Neuronal stem cell (in vitro differentiated cells): ENCODE data around the gene PWP1.
A peak's percentile ranks its signal among the peaks of the same experiment; 100 is the strongest.

Source experiments
- DNase-seq: peaks from one replicate; pipeline ENCODE4 v3.0.0-alpha.2; 2013; ENCODE audit warnings: low spot score
- H2AFZ ChIP-seq: one replicate; pipeline ENCODE4 v1.6.1; 2013; ENCODE audit warnings: mild to moderate bottlenecking, low read length, inconsistent platforms
- H2AK5ac ChIP-seq: 2 replicates; pipeline ENCODE4 v1.6.1; 2013; ENCODE audit warnings: low read depth, mild to moderate bottlenecking, inconsistent platforms, low read length, moderate library complexity, mixed read lengths
- H2BK120ac ChIP-seq: 2 replicates; pipeline ENCODE4 v1.6.1; 2013; ENCODE audit warnings: low read depth, mild to moderate bottlenecking, inconsistent platforms, low read length, moderate library complexity, mixed read lengths
- H2BK12ac ChIP-seq: one replicate; pipeline ENCODE4 v1.6.1; 2013; ENCODE audit warnings: low read length, inconsistent platforms
- H2BK15ac ChIP-seq: 2 replicates; pipeline ENCODE4 v1.6.1; 2013; ENCODE audit warnings: mild to moderate bottlenecking, low read length, inconsistent platforms, mixed read lengths
- H2BK5ac ChIP-seq: one replicate; pipeline ENCODE4 v1.6.1; 2013; ENCODE audit warnings: inconsistent platforms, mild to moderate bottlenecking, low read length, moderate library complexity
- H3K14ac ChIP-seq: one replicate; pipeline ENCODE4 v1.6.1; 2013; ENCODE audit warnings: low read length, inconsistent platforms
- H3K18ac ChIP-seq: 2 replicates; pipeline ENCODE4 v1.6.1; 2013; ENCODE audit warnings: low read length, inconsistent platforms
- H3K23ac ChIP-seq: 2 replicates; pipeline ENCODE4 v1.6.1; 2013; ENCODE audit warnings: low read depth, mild to moderate bottlenecking, mixed read lengths, low read length, inconsistent platforms; ENCODE audit not compliant: poor library complexity
- H3K27ac ChIP-seq: replicated peaks from 3 replicates; pipeline ENCODE4 v1.5.1; 2013; ENCODE audit warnings: low read length, inconsistent platforms
- H3K27me3 ChIP-seq, 3 experiments: 2 replicates each; pipeline ENCODE4 v1.6.1; 2013; ENCODE audit warnings: low read length in 3 of 3, mild to moderate bottlenecking in 2 of 3, inconsistent platforms in 1 of 3, low read depth in 1 of 3, mixed read lengths in 1 of 3, moderate library complexity in 1 of 3; ENCODE audit not compliant: control insufficient read depth in 3 of 3, insufficient read depth in 3 of 3
- H3K36me3 ChIP-seq, 2 donors: replicated peaks in 1 of 2; 2 replicates each; pipeline ENCODE4 v1.6.1; 2013; ENCODE audit warnings: low read length in 2 of 2; ENCODE audit not compliant: control insufficient read depth in 2 of 2, insufficient read depth in 2 of 2
- H3K4ac ChIP-seq: 2 replicates; pipeline ENCODE4 v1.6.1; 2013; ENCODE audit warnings: inconsistent platforms, mild to moderate bottlenecking, low read length, moderate library complexity
- H3K4me1 ChIP-seq, 2 donors: 1 replicate in 1 of 2; 2 replicates in 1 of 2; pipeline ENCODE4 v1.6.1; 2013; ENCODE audit warnings: low read length in 2 of 2, low read depth in 1 of 2; ENCODE audit not compliant: control insufficient read depth in 2 of 2, insufficient read depth in 1 of 2
- H3K4me2 ChIP-seq: one replicate; pipeline ENCODE4 v1.6.1; 2013; ENCODE audit warnings: mild to moderate bottlenecking, low read length, inconsistent platforms; ENCODE audit not compliant: insufficient read depth, poor library complexity, severe bottlenecking
- H3K4me3 ChIP-seq, 2 donors: 2 replicates each; pipeline ENCODE4 v1.5.1; 2013; ENCODE audit warnings: low read length in 2 of 2, mild to moderate bottlenecking in 2 of 2, inconsistent platforms in 1 of 2, moderate library complexity in 1 of 2
- H3K79me1 ChIP-seq: one replicate; pipeline ENCODE4 v1.6.1; 2013; ENCODE audit warnings: low read depth, mild to moderate bottlenecking, inconsistent platforms, low read length, moderate library complexity
- H3K9ac ChIP-seq: one replicate; pipeline ENCODE4 v1.6.1; 2013; ENCODE audit warnings: mild to moderate bottlenecking, low read depth, low read length, inconsistent platforms; ENCODE audit not compliant: poor library complexity
- H3K9me3 ChIP-seq, 2 donors: replicated peaks in 1 of 2; 2 replicates each; pipeline versions ENCODE3 to v1.6.1; 2013; ENCODE audit warnings: low read length in 2 of 2, mild to moderate bottlenecking in 2 of 2, inconsistent platforms in 1 of 2, low read depth in 1 of 2, mixed read lengths in 1 of 2, moderate library complexity in 1 of 2; ENCODE audit not compliant: control insufficient read depth in 2 of 2, insufficient read depth in 1 of 2
- H4K8ac ChIP-seq: one replicate; pipeline ENCODE4 v1.6.1; 2013; ENCODE audit warnings: low read depth, mild to moderate bottlenecking, inconsistent platforms, low read length, moderate library complexity
- H4K91ac ChIP-seq: one replicate; pipeline ENCODE4 v1.6.1; 2013; ENCODE audit warnings: low read length, low read depth, mild to moderate bottlenecking, inconsistent platforms; ENCODE audit not compliant: poor library complexity
- WGBS, 2 donors: extraction: QIAGEN DNeasy Blood & Tissue Kit; methylation state at CpG; one replicate each; pipeline ENCODE4 v1.1.7; 2013; ENCODE audit warnings: missing lambda C conversion rate in 2 of 2, mixed read lengths in 1 of 2; ENCODE audit not compliant: insufficient read length in 2 of 2, insufficient replicate concordance in 1 of 2; ENCODE audit errors: extremely low coverage in 2 of 2; 5-methylcytosine and 5-hydroxymethylcytosine counted together

The PWP1 gene

DNA sequence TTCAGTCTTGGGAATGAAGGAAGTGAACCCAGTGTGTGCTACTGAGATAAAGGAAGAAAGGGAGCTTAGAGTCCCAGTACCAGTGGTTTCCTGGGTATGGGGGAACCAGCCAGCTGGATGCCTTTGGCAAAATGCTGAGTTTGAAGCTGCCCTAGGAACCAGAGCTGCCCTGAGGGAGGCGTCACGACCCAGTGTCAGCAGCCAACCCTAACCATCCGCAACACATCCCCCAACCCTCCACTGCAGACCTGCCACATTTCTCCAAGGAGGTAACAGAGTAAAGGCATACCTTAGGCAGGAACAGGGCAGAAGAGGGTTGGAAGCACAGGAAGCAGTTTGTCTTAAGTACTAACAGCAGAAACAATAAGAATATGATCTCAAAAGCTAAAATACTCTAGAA, 46.8 kb downstream of the PWP1 start:
- no CpG with 5 or more reads among the region's 3 CpGs for WGBS, 2 donors
- no peak overlapping the region for H4K8ac ChIP-seq
- peak overlapping the region in 1 of 2 donors; percentile 41 for H3K4me3 ChIP-seq
- H2BK5ac ChIP-seq = no peak overlapping the region
- H2AK5ac ChIP-seq = no peak overlapping the region
- H3K4me2 ChIP-seq = no peak overlapping the region
- no peak overlapping the region for H4K91ac ChIP-seq
- H2BK120ac ChIP-seq = no peak overlapping the region
- H3K4ac ChIP-seq = no peak overlapping the region
- no peak overlapping the region for H3K27ac ChIP-seq
- DNase-seq = no peak
- no peak overlapping the region for H3K23ac ChIP-seq
- no peak overlapping the region for H3K9ac ChIP-seq
- H3K18ac ChIP-seq = no peak overlapping the region
- H2BK15ac ChIP-seq = no peak overlapping the region
- H3K79me1 ChIP-seq = no peaks in the 10 kb centered on the region
- H2BK12ac ChIP-seq = no peak overlapping the region
- peaks cover 23 to 52% of the 10 kb centered on the region in 2 donors for H3K36me3 ChIP-seq
- H3K14ac ChIP-seq = no peak overlapping the region
- no peaks in the 10 kb centered on the region for H3K27me3 ChIP-seq
- H3K9me3 ChIP-seq = no peaks in the 10 kb centered on the region
- H2AFZ ChIP-seq = no peak overlapping the region
- H3K4me1 ChIP-seq = no peaks in the 10 kb centered on the region

DNA sequence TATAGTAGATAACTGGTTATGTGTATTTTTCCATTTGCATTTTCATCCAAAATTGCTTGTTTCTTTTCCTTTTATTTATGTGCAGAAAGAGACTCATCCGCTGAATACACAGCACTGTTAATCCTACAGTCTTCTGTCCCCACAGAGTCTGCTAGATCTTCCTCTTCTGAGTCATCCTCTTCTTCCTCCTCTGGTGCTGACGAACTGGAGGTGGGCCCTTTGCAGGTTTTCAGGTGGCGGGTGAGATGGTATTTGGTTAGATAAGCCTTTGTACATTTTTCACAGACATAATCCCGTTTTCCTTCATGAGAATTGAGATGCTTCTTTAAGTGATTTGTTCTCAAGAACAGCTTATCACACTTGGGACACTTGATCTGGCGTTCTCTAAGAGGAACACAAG, 48.5 kb downstream of the PWP1 start:
- Histone ChIP-seq H3K79me1 (no peaks in the 10 kb centered on the region), H2BK5ac (no peak overlapping the region), H3K27me3 (no peaks in the 10 kb centered on the region), H3K4ac (no peak overlapping the region), H3K23ac (no peak overlapping the region), H2BK120ac (no peak overlapping the region), H2AFZ (no peak overlapping the region), H3K27ac (no peak overlapping the region), H3K9ac (no peak overlapping the region), H2BK15ac (no peak overlapping the region), H4K91ac (no peak overlapping the region), H3K36me3 (peaks cover 29 to 70% of the 10 kb centered on the region in 2 donors), H3K4me1 (no peaks in the 10 kb centered on the region), H3K18ac (no peak overlapping the region), H3K14ac (no peak overlapping the region), H3K4me3 (no peak overlapping the region), H3K4me2 (no peak overlapping the region), H4K8ac (no peak overlapping the region), H2AK5ac (no peak overlapping the region), H3K9me3 (no peaks in the 10 kb centered on the region), H2BK12ac (no peak overlapping the region)
- DNase-seq = no peak
- WGBS, 2 donors = no CpG with 5 or more reads among the region's 5 CpGs

DNA sequence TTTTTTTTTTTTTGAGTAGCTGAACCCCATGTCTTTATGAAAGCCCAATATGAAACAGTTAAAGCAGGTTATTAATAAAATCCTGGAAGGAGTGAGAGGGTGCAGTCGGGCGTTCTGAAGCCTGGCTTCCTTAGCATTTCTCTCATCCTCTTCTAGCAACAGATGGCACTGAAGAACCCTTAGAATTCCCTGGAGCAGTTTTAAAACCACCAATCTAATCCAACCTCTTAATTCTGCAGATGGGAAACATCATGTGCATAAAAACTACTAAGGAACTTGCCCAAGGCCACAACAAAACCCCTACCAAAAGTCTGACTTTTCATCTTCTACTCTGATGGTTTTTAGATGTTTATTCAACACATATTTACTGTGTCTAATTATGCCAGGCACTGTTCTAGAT, 50.2 kb downstream of the PWP1 start:
- peaks cover 35 to 86% of the 10 kb centered on the region in 2 donors for H3K36me3 ChIP-seq

DNA sequence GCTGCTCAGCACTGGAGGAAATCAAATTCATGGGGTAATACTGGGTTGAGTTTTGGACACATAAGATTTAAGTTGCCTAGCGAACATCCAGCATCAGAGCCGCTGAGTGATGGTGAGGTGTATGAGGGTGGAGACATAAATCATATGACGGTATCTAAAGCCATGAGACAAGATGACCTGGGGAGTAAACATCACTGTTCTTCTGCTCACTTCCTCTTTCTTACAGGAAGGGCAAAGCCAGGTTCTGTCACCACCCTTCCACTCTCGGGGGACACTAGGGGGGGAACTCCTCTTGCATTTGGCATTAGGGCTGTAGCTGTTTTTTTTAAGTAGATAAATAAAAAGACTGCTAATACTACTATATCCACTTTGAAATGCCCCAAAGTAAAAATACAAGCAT, 51.3 kb downstream of the PWP1 start:
- Histone ChIP-seq H3K4ac (no peak overlapping the region), H3K27me3 (no peaks in the 10 kb centered on the region), H2BK12ac (no peak overlapping the region), H4K91ac (no peak overlapping the region), H4K8ac (no peak overlapping the region), H3K36me3 (peaks cover 43 to 98% of the 10 kb centered on the region in 2 donors), H3K14ac (no peak overlapping the region), H3K9ac (no peak overlapping the region), H3K23ac (no peak overlapping the region), H2AFZ (no peak overlapping the region), H3K27ac (no peak overlapping the region), H2BK15ac (no peak overlapping the region), H2BK120ac (no peak overlapping the region), H3K4me2 (no peak overlapping the region), H2AK5ac (no peak overlapping the region), H3K18ac (no peak overlapping the region), H3K4me1 (no peaks in the 10 kb centered on the region), H3K4me3 (no peak overlapping the region), H2BK5ac (no peak overlapping the region), H3K9me3 (no peaks in the 10 kb centered on the region), H3K79me1 (no peaks in the 10 kb centered on the region)
- WGBS, 2 donors = no CpG with 5 or more reads among the region's 4 CpGs
- no peak for DNase-seq

More for the DNA sequence above, 50.2 kb downstream of the PWP1 start:
- Histone ChIP-seq H2BK12ac (no peak overlapping the region), H3K18ac (no peak overlapping the region), H2BK5ac (no peak overlapping the region), H3K14ac (no peak overlapping the region), H3K4me3 (no peak overlapping the region), H2AFZ (no peak overlapping the region), H2BK120ac (no peak overlapping the region), H3K4me1 (no peaks in the 10 kb centered on the region), H3K9ac (no peak overlapping the region), H4K91ac (no peak overlapping the region), H2AK5ac (no peak overlapping the region), H4K8ac (no peak overlapping the region), H3K23ac (no peak overlapping the region), H3K79me1 (no peaks in the 10 kb centered on the region), H3K27ac (no peak overlapping the region), H3K9me3 (no peaks in the 10 kb centered on the region), H3K4ac (no peak overlapping the region), H3K4me2 (no peak overlapping the region), H2BK15ac (no peak overlapping the region), H3K27me3 (no peaks in the 10 kb centered on the region)
- WGBS, 2 donors = no CpG with 5 or more reads among the region's 2 CpGs
- no peak for DNase-seq
